Memory B cell (primary cell): Measurements from ENCODE around the gene TTLL11.

Experiments
- ATAC-seq: fragments of 150-1000 bp; cut with Tn5 transposase; 2 replicates; pipeline ENCODE4 v1.10.0; 2021; ENCODE audit warnings: low read depth, mild to moderate bottlenecking, moderate library complexity
- DNase-seq, 2 donors: peaks; one replicate each; pipeline ENCODE4 v3.0.0; 2022; ENCODE audit warnings: low spot score in 2 of 2
- H3K27ac Mint-ChIP-seq: one replicate; pipeline ENCODE4 v1.8.0; 2022; ENCODE audit warnings: mild to moderate bottlenecking, moderate library complexity, mixed read lengths
- H3K27me3 Mint-ChIP-seq: one replicate; pipeline ENCODE4 v1.8.0; 2022; ENCODE audit warnings: mixed read lengths
- H3K36me3 Mint-ChIP-seq: one replicate; pipeline ENCODE4 v1.8.0; 2022; ENCODE audit warnings: mild to moderate bottlenecking, mixed read lengths
- H3K4me1 Mint-ChIP-seq: one replicate; pipeline ENCODE4 v1.8.0; 2022; ENCODE audit warnings: mixed read lengths
- H3K4me3 Mint-ChIP-seq: one replicate; pipeline ENCODE4 v1.8.0; 2022; ENCODE audit warnings: mild to moderate bottlenecking, moderate library complexity, mixed read lengths
- H3K9me3 Mint-ChIP-seq: one replicate; pipeline ENCODE4 v1.8.0; 2022; ENCODE audit warnings: mixed read lengths

Gene TTLL11

GRCh38 chr9:122092611-122093506 lies at the start of gene TTLL11:
TSS of gene TTLL11 (minus strand) at chr9:122093308. CDS start at chr9:122093148, 160 bp downstream.
- no peaks in the 10 kb centered on the region for H3K36me3 Mint-ChIP-seq
- H3K4me1 Mint-ChIP-seq, result peaks cover 39% of the 10 kb centered on the region
- peak within 1 kb of the TSS; percentile 93 for H3K4me3 Mint-ChIP-seq
- peaks cover 5% of the 10 kb centered on the region for H3K27me3 Mint-ChIP-seq
- no peaks in the 10 kb centered on the region for H3K9me3 Mint-ChIP-seq
- peak; percentile 96 for ATAC-seq
- peak; percentile 93 to 94 for DNase-seq
- peak within 1 kb of the TSS; percentile 71 for H3K27ac Mint-ChIP-seq

- Mint-ChIP-seq H3K27me3 (no peaks in the 10 kb centered on the region), H3K4me3 (no peak overlapping the region), H3K4me1 (peaks cover 2% of the 10 kb centered on the region), H3K9me3 (no peaks in the 10 kb centered on the region), H3K36me3 (peaks cover 22% of the 10 kb centered on the region), H3K27ac (no peak overlapping the region)
- DNase-seq, result no peak
- no peak for ATAC-seq
Measured at GRCh38 chr9:122141671-122142070, 48.6 kb upstream of the TTLL11 start.

GRCh38 chr9:122140368-122141193 lies 47.5 kb upstream of the TTLL11 start:
- Mint-ChIP-seq H3K4me1 (peaks cover 2% of the 10 kb centered on the region), H3K36me3 (peaks cover 19% of the 10 kb centered on the region), H3K27ac (no peak overlapping the region), H3K9me3 (no peaks in the 10 kb centered on the region), H3K4me3 (no peak overlapping the region), H3K27me3 (no peaks in the 10 kb centered on the region)
- ATAC-seq (no peak), DNase-seq (no peak)

- ATAC-seq (no peak), DNase-seq (no peak)
- Mint-ChIP-seq H3K36me3 (peaks cover 5% of the 10 kb centered on the region), H3K27ac (no peak overlapping the region), H3K4me3 (no peak overlapping the region), H3K27me3 (no peaks in the 10 kb centered on the region), H3K4me1 (peaks cover 2% of the 10 kb centered on the region), H3K9me3 (no peaks in the 10 kb centered on the region)
Measured at GRCh38 chr9:122138560-122139268, 45.6 kb upstream of the TTLL11 start.

GRCh38 chr9:122135529-122135859 lies 42.4 kb upstream of the TTLL11 start:
- Mint-ChIP-seq H3K9me3 (no peaks in the 10 kb centered on the region), H3K36me3 (no peaks in the 10 kb centered on the region), H3K4me3 (no peak overlapping the region), H3K27me3 (peaks cover 10% of the 10 kb centered on the region), H3K4me1 (peaks cover 2% of the 10 kb centered on the region), H3K27ac (no peak overlapping the region)
- DNase-seq (no peak), ATAC-seq (no peak)

GRCh38 chr9:122134822-122135528 lies 41.9 kb upstream of the TTLL11 start:
- H3K27ac Mint-ChIP-seq, result no peak overlapping the region
- no peaks in the 10 kb centered on the region for H3K9me3 Mint-ChIP-seq
- DNase-seq (no peak), ATAC-seq (no peak)
- no peak overlapping the region for H3K4me3 Mint-ChIP-seq
- peaks cover 2% of the 10 kb centered on the region for H3K4me1 Mint-ChIP-seq
- H3K36me3 Mint-ChIP-seq, result no peaks in the 10 kb centered on the region
- peaks cover 10% of the 10 kb centered on the region for H3K27me3 Mint-ChIP-seq

- Mint-ChIP-seq H3K36me3 (no peaks in the 10 kb centered on the region), H3K27me3 (peaks cover 13% of the 10 kb centered on the region), H3K9me3 (no peaks in the 10 kb centered on the region), H3K4me3 (no peak overlapping the region), H3K4me1 (peaks cover under 1% of the 10 kb centered on the region), H3K27ac (no peak overlapping the region)
- ATAC-seq (no peak), DNase-seq (no peak)
Measured at GRCh38 chr9:122133984-122134535, 41.0 kb upstream of the TTLL11 start.

- no peaks in the 10 kb centered on the region for H3K4me1 Mint-ChIP-seq
- DNase-seq (no peak), ATAC-seq (no peak)
- H3K4me3 Mint-ChIP-seq, result no peak overlapping the region
- H3K9me3 Mint-ChIP-seq, result no peaks in the 10 kb centered on the region
- H3K27ac Mint-ChIP-seq, result no peak overlapping the region
- H3K27me3 Mint-ChIP-seq, result peaks cover 13% of the 10 kb centered on the region
- H3K36me3 Mint-ChIP-seq, result no peaks in the 10 kb centered on the region
Measured at GRCh38 chr9:122133263-122133983, 40.3 kb upstream of the TTLL11 start.

- no peaks in the 10 kb centered on the region for H3K9me3 Mint-ChIP-seq
- ATAC-seq (no peak), DNase-seq (no peak)
- no peaks in the 10 kb centered on the region for H3K36me3 Mint-ChIP-seq
- no peak overlapping the region for H3K4me3 Mint-ChIP-seq
- no peaks in the 10 kb centered on the region for H3K4me1 Mint-ChIP-seq
- H3K27me3 Mint-ChIP-seq, result peaks cover 13% of the 10 kb centered on the region
- no peak overlapping the region for H3K27ac Mint-ChIP-seq
Measured at GRCh38 chr9:122132539-122132938, 39.4 kb upstream of the TTLL11 start.

- H3K9me3 Mint-ChIP-seq, result no peaks in the 10 kb centered on the region
- no peak overlapping the region for H3K4me3 Mint-ChIP-seq
- H3K4me1 Mint-ChIP-seq, result peaks cover under 1% of the 10 kb centered on the region
- ATAC-seq (no peak), DNase-seq (no peak)
- no peak overlapping the region for H3K27ac Mint-ChIP-seq
- H3K36me3 Mint-ChIP-seq, result no peaks in the 10 kb centered on the region
- H3K27me3 Mint-ChIP-seq, result peaks cover 16% of the 10 kb centered on the region
Measured at GRCh38 chr9:122131401-122132001, 38.4 kb upstream of the TTLL11 start.

- no peak for DNase-seq
- no peak overlapping the region for H3K4me3 Mint-ChIP-seq
- H3K27ac Mint-ChIP-seq, result no peak overlapping the region
- H3K9me3 Mint-ChIP-seq, result no peaks in the 10 kb centered on the region
- no peak for ATAC-seq
- H3K36me3 Mint-ChIP-seq, result peaks cover 2% of the 10 kb centered on the region
- peaks cover 4% of the 10 kb centered on the region for H3K4me1 Mint-ChIP-seq
- H3K27me3 Mint-ChIP-seq, result peaks cover 23% of the 10 kb centered on the region
Measured at GRCh38 chr9:122130837-122131236, 37.7 kb upstream of the TTLL11 start.

GRCh38 chr9:122129969-122130368 lies 36.9 kb upstream of the TTLL11 start:
- Mint-ChIP-seq H3K4me1 (peaks cover 7% of the 10 kb centered on the region), H3K4me3 (no peak overlapping the region), H3K36me3 (peaks cover 2% of the 10 kb centered on the region), H3K9me3 (no peaks in the 10 kb centered on the region), H3K27ac (no peak overlapping the region), H3K27me3 (peaks cover 29% of the 10 kb centered on the region)
- DNase-seq (no peak), ATAC-seq (no peak)
